Sigmoid colon (tissue), 4 donors: ENCODE measurements around the gene ACOT6.
"Not testable (repeated sequence)": the region's sequence is repeated elsewhere in the genome, so short reads cannot be mapped to it uniquely, and the experiment has no call there.

Experiments used
- CTCF ChIP-seq, 4 experiments: fragments of 450-650 bp in 3 of 4; fragments of 200-600 bp in 1 of 4; IDR thresholded peaks; one replicate each; pipeline ENCODE4 v1.5.1; 2016 to 2019; ENCODE audit warnings: antibody characterized with exemption in 4 of 4, mild to moderate bottlenecking in 3 of 4, moderate library complexity in 2 of 4
- EP300 ChIP-seq, 4 donors: sonication (generic); formaldehyde crosslinking; IDR thresholded peaks; one replicate each; pipeline ENCODE4 v1.6.1; 2017; ENCODE audit warnings: antibody characterized with exemption in 4 of 4
- POLR2A ChIP-seq, 2 donors: fragments of 450-650 bp; IDR thresholded peaks; one replicate each; pipeline ENCODE4 v1.6.1; 2016; ENCODE audit warnings: antibody characterized with exemption in 2 of 2, mild to moderate bottlenecking in 2 of 2, moderate library complexity in 2 of 2

- not testable (repeated sequence) for TF ChIP-seq CTCF, EP300, POLR2A (IDR thresholded peaks at IDR 0.05)
Observed at GRCh38 chr14:73582102-73582979, 30.0 kb upstream of the ACOT6 start.
